OCI-LY7 (cell line): ENCODE results near the gene RXRG. TPM values are rescaled to one million over a fixed set of nuclear protein-coding genes. Genes with fewer than 3 reads are reported as not detected.

ENCODE experiments used
- BruUV-seq: library from RNA; stranded (reverse); fragments of 400-500 nt; replicated peaks from 2 replicates; lab custom pipeline; 2021; lab: Mats Ljungman, UMichigan
- CTCF ChIA-PET: fragments of 300-600 bp; sonication (Branson Sonifier 250); formaldehyde crosslinking; loops from one replicate; lab custom pipeline; 2022; ENCODE audit warnings: antibody characterized with exemption; ENCODE audit not compliant: unreplicated experiment; lab: Charles Lee
- POLR2A ChIA-PET: fragments of 300-600 bp; sonication (Branson Sonifier 250); formaldehyde crosslinking; loops from one replicate; lab custom pipeline; 2022; ENCODE audit warnings: antibody characterized with exemption; lab: Charles Lee
- DNase-seq: peaks from one replicate; pipeline ENCODE4 v3.0.0-alpha.2; 2015; ENCODE audit warnings: low spot score
- H2AFZ ChIP-seq: fragments of 200-600 bp; sonication (generic), shearing (Covaris generic); 2 replicates; pipeline ENCODE4 v1.6.1; 2014; ENCODE audit warnings: mild to moderate bottlenecking, antibody characterized with exemption, low read length, moderate library complexity
- H3K27ac ChIP-seq: fragments of 200-600 bp; sonication (generic); 2 replicates; pipeline ENCODE4 v1.5.1; 2014; ENCODE audit warnings: mixed run types, low read depth, mild to moderate bottlenecking, moderate library complexity, low read length, inconsistent platforms; ENCODE audit not compliant: poor library complexity, severe bottlenecking
- H3K36me3 ChIP-seq: fragments of 200-600 bp; sonication (generic); 2 replicates; pipeline ENCODE4 v1.6.1; 2014; ENCODE audit warnings: mild to moderate bottlenecking, antibody characterized with exemption, low read length, moderate library complexity, mixed read lengths; ENCODE audit not compliant: insufficient read depth
- H3K4me1 ChIP-seq: fragments of 200-600 bp; sonication (generic); 2 replicates; pipeline ENCODE4 v1.5.1; 2014; ENCODE audit warnings: mild to moderate bottlenecking, low read length; ENCODE audit not compliant: insufficient read depth, poor library complexity, severe bottlenecking
- H3K4me2 ChIP-seq: fragments of 200-600 bp; sonication (generic); 2 replicates; pipeline ENCODE4 v1.6.1; 2014; ENCODE audit warnings: mild to moderate bottlenecking, low read length
- H3K4me3 ChIP-seq: fragments of 200-600 bp; sonication (generic); 2 replicates; pipeline ENCODE4 v1.5.1; 2014; ENCODE audit warnings: mild to moderate bottlenecking, low read depth, low read length; ENCODE audit not compliant: poor library complexity, severe bottlenecking
- H3K79me2 ChIP-seq: fragments of 200-600 bp; sonication (generic); 2 replicates; pipeline ENCODE4 v1.6.1; 2016; ENCODE audit warnings: low read depth, mild to moderate bottlenecking, low read length, moderate library complexity, mixed read lengths; ENCODE audit not compliant: insufficient read depth
- H3K9me2 ChIP-seq: fragments of 200-600 bp; sonication (generic); 2 replicates; pipeline ENCODE4 v1.6.1; 2016; ENCODE audit warnings: mild to moderate bottlenecking, low read length, mixed read lengths; ENCODE audit not compliant: insufficient read depth
- H3K9me3 ChIP-seq: fragments of 200-600 bp; sonication (generic); 2 replicates; pipeline ENCODE4 v1.6.1; 2014; ENCODE audit warnings: mild to moderate bottlenecking, mixed run types, low read length, mixed read lengths
- H4K20me1 ChIP-seq: fragments of 200-600 bp; sonication (generic); 2 replicates; pipeline ENCODE4 v1.6.1; 2014; ENCODE audit warnings: mild to moderate bottlenecking, antibody characterized with exemption, low read length, moderate library complexity, mixed read lengths; ENCODE audit not compliant: insufficient read depth
- CTCF ChIP-seq: fragments of 200-600 bp; sonication (generic); conservative IDR thresholded peaks from 2 replicates; pipeline ENCODE4 v1.5.1; 2014; ENCODE audit warnings: mild to moderate bottlenecking, antibody characterized with exemption, low read length, moderate library complexity, mixed read lengths
- EZH2phosphoT487 ChIP-seq: fragments of 200-600 bp; sonication (generic); IDR thresholded peaks from 2 replicates; pipeline ENCODE4 v1.6.1; 2018; ENCODE audit warnings: low read depth, borderline replicate concordance, mild to moderate bottlenecking, mixed run types, antibody characterized with exemption, low read length, moderate library complexity, mixed read lengths
- intact Hi-C: fragments of 100-400 bp; cut with micrococcal nuclease; formaldehyde crosslinking; loops from one replicate; pipeline ENCODE4 v1.10.0; 2022; ENCODE audit not compliant: unreplicated experiment
- total RNA-seq, 2 experiments: library from RNA; depleted of rRNA in 1 of 2; stranded (reverse); fragments of >200 nt in 1 of 2; shearing (Covaris generic) in 1 of 2; gene quantifications; 2 replicates each; pipeline ENCODE4 v1.2.3, GENCODE V29; 2014 to 2022

RXRG gene
- total RNA-seq, 2 experiments from 2014 or later = not detected

- no peak overlapping the region for H3K4me2 ChIP-seq
- no TSS peak for BruUV-seq
- H2AFZ ChIP-seq = no peak overlapping the region
- TF ChIP-seq EZH2phosphoT487 (no peak), CTCF (no peak)
- no peaks in the 10 kb centered on the region for H3K9me2 ChIP-seq
- no peaks in the 10 kb centered on the region for H3K9me3 ChIP-seq
- no peak overlapping the region for H3K27ac ChIP-seq
- no peak overlapping the region for H3K4me3 ChIP-seq
- CTCF ChIA-PET = no interaction called here
- H3K79me2 ChIP-seq = no peaks in the 10 kb centered on the region
- no peak for DNase-seq
- POLR2A ChIA-PET = no interaction called here
- intact Hi-C loops = no loop called here
- no peaks in the 10 kb centered on the region for H3K4me1 ChIP-seq
- H4K20me1 ChIP-seq = no peaks in the 10 kb centered on the region
- no peaks in the 10 kb centered on the region for H3K36me3 ChIP-seq
These were observed 30.3 kb downstream of the RXRG start for GRCh38 chr1:165414620-165415019.

GRCh38 chr1:165411396-165411795, 33.5 kb downstream of the RXRG start:
- Histone ChIP-seq H3K4me2 (no peak overlapping the region), H2AFZ (no peak overlapping the region), H3K27ac (no peak overlapping the region), H3K4me1 (no peaks in the 10 kb centered on the region), H3K36me3 (no peaks in the 10 kb centered on the region), H3K9me3 (no peaks in the 10 kb centered on the region), H4K20me1 (no peaks in the 10 kb centered on the region), H3K79me2 (no peaks in the 10 kb centered on the region), H3K4me3 (no peak overlapping the region), H3K9me2 (no peaks in the 10 kb centered on the region)
- BruUV-seq = no TSS peak
- no peak for DNase-seq
- intact Hi-C loops = no loop called here
- ChIA-PET POLR2A (interaction anchor here (0.8 kb wide), 1 partner anchor 255 kb away, joined by 3 read pairs; no protein-coding TSS in a partner anchor), CTCF (no interaction called here)
- TF ChIP-seq EZH2phosphoT487 = no peak
- no peak for TF ChIP-seq CTCF

GRCh38 chr1:165409657-165410358, 35.1 kb downstream of the RXRG start:
- H2AFZ ChIP-seq = no peak overlapping the region
- no peaks in the 10 kb centered on the region for H4K20me1 ChIP-seq
- no peak for DNase-seq
- no peak overlapping the region for H3K4me2 ChIP-seq
- no peaks in the 10 kb centered on the region for H3K4me1 ChIP-seq
- H3K9me3 ChIP-seq = no peaks in the 10 kb centered on the region
- intact Hi-C loops = no loop called here
- H3K79me2 ChIP-seq = no peaks in the 10 kb centered on the region
- ChIA-PET POLR2A (no interaction called here), CTCF (no interaction called here)
- H3K9me2 ChIP-seq = no peaks in the 10 kb centered on the region
- TF ChIP-seq CTCF (no peak), EZH2phosphoT487 (no peak)
- no TSS peak for BruUV-seq
- H3K36me3 ChIP-seq = no peaks in the 10 kb centered on the region
- H3K27ac ChIP-seq = no peak overlapping the region
- no peak overlapping the region for H3K4me3 ChIP-seq
